Neuron (in vitro differentiated cells): ENCODE measurements around the gene BLZF1.
A peak's percentile ranks its signal among the peaks of the same experiment; 100 is the strongest.
"Not testable (repeated sequence)": the region's sequence is repeated elsewhere in the genome, so short reads cannot be mapped to it uniquely, and the experiment has no call there.

Experiments
- H2AFZ ChIP-seq: one replicate; pipeline ENCODE4 v1.6.1; 2013; ENCODE audit warnings: low read depth, mild to moderate bottlenecking, inconsistent platforms, low read length, moderate library complexity
- H3K27me3 ChIP-seq: one replicate; pipeline ENCODE4 v1.6.1; 2013; ENCODE audit warnings: low read length; ENCODE audit not compliant: insufficient read depth
- H3K36me3 ChIP-seq: one replicate; pipeline ENCODE4 v1.6.1; 2013; ENCODE audit warnings: low read length; ENCODE audit not compliant: insufficient read depth
- H3K4me1 ChIP-seq: one replicate; pipeline ENCODE4 v1.6.1; 2013; ENCODE audit warnings: low read length; ENCODE audit not compliant: insufficient read depth
- H3K4me3 ChIP-seq: 2 replicates; pipeline ENCODE4 v1.5.1; 2013; ENCODE audit warnings: mild to moderate bottlenecking, low read length, moderate library complexity
- H3K9me3 ChIP-seq: one replicate; pipeline ENCODE4 v1.6.1; 2013; ENCODE audit warnings: low read length

BLZF1 gene

GRCh38 chr1:169338617-169339016 lies 29.4 kb upstream of the BLZF1 start:
- H3K36me3 ChIP-seq = peaks cover 2% of the 10 kb centered on the region
- H3K9me3 ChIP-seq = peaks cover 10% of the 10 kb centered on the region
- no peaks in the 10 kb centered on the region for H3K4me1 ChIP-seq
- H2AFZ ChIP-seq = no peak overlapping the region
- no peak overlapping the region for H3K4me3 ChIP-seq
- no peaks in the 10 kb centered on the region for H3K27me3 ChIP-seq

DNA sequence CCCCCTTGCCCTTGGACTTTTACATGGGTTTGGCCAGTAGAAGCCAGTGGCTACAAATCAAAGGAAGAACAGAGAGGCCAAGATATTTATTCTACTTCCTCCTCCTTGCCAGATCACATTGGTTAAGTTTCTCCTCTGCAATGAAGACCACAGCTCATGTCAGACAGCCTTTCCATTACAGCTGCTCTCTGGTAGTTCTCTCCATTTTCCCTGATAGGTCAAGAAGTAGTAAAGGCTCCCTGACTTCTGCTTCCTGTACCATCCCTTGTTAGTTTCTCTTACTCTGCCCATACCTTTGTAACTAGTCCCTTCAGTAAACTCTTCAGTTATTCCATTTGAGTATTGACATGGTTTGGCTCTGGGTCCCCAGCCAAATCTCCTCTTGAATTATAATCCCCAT lies 28.2 kb upstream of the BLZF1 start:
- Histone ChIP-seq H3K36me3 (peaks cover 2% of the 10 kb centered on the region), H3K4me1 (no peaks in the 10 kb centered on the region), H2AFZ (no peak overlapping the region), H3K9me3 (peaks cover 10% of the 10 kb centered on the region), H3K27me3 (no peaks in the 10 kb centered on the region), H3K4me3 (no peak overlapping the region)

GRCh38 chr1:169340882-169341281 lies 27.1 kb upstream of the BLZF1 start:
- no peaks in the 10 kb centered on the region for H3K36me3 ChIP-seq
- peaks cover 6% of the 10 kb centered on the region for H3K9me3 ChIP-seq
- H2AFZ ChIP-seq = no peak overlapping the region
- H3K4me1 ChIP-seq = no peaks in the 10 kb centered on the region
- no peaks in the 10 kb centered on the region for H3K27me3 ChIP-seq
- no peak overlapping the region for H3K4me3 ChIP-seq

- H3K4me3 ChIP-seq, H3K36me3 ChIP-seq, H3K9me3 ChIP-seq, H3K27me3 ChIP-seq, H3K4me1 ChIP-seq, H2AFZ ChIP-seq: not testable (repeated sequence)
Measured at GRCh38 chr1:169342096-169342495, 25.9 kb upstream of the BLZF1 start.

DNA sequence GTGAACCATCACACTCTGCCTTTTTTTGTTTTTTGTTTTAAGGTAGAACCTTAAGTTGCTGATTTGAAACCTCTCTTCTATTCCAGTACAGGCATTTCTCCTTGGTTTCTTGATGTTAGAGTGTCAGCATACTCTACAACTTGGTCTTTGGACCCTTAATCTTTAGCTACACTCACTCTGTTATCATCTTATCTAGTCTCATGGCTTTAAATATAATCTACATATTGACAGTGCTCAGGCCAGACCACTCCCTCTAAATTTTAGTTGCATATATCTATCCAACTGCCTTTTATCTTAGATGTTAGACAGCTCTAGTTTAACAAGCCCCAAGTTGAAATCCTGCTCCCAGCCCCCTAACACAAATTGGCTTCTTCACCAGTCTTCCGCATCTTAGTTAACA lies 22.5 kb upstream of the BLZF1 start:
- no peaks in the 10 kb centered on the region for H3K4me1 ChIP-seq
- no peaks in the 10 kb centered on the region for H3K36me3 ChIP-seq

DNA sequence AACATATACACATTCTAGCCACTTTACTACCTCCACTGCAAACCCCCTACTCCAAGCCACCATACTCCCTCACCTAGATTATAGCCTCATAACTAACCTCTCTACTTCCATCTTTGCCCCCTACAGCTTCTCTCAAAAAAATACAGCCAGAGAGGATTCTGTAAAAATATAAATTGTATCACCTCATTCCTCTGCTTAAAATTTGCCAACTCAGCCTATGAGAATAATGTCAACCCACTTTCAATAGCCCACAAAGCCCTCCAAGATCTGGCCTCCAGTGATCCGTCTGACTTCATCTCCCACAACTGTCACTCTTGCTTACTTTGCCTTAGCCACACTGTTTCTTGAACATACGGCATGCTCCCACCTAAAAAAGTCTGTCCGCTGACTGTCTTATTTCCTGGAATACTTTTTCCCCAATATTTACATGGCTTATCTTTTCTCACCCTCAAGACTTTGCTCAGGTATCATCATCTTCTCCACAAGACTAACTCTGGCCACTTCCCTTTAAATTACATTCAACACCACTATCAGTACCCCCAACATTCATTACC lies 21.9 kb upstream of the BLZF1 start:
- H3K36me3 ChIP-seq = no peaks in the 10 kb centered on the region
- H3K27me3 ChIP-seq = no peaks in the 10 kb centered on the region
- H3K9me3 ChIP-seq = peaks cover 3% of the 10 kb centered on the region
- H2AFZ ChIP-seq = no peak overlapping the region
- no peak overlapping the region for H3K4me3 ChIP-seq
- no peaks in the 10 kb centered on the region for H3K4me1 ChIP-seq

More for the DNA sequence above, 22.5 kb upstream of the BLZF1 start:
- H2AFZ ChIP-seq = no peak overlapping the region
- H3K4me3 ChIP-seq = no peak overlapping the region
- H3K9me3 ChIP-seq = peaks cover 6% of the 10 kb centered on the region
- no peaks in the 10 kb centered on the region for H3K27me3 ChIP-seq

GRCh38 chr1:169347688-169348382 lies 20.2 kb upstream of the BLZF1 start:
- H3K4me1 ChIP-seq = no peaks in the 10 kb centered on the region
- no peaks in the 10 kb centered on the region for H3K36me3 ChIP-seq
- H3K4me3 ChIP-seq = no peak overlapping the region
- H3K9me3 ChIP-seq = peaks cover 2% of the 10 kb centered on the region
- no peak overlapping the region for H2AFZ ChIP-seq
- H3K27me3 ChIP-seq = no peaks in the 10 kb centered on the region

GRCh38 chr1:169348383-169349036 lies 19.5 kb upstream of the BLZF1 start:
- Histone ChIP-seq H3K27me3 (no peaks in the 10 kb centered on the region), H3K36me3 (no peaks in the 10 kb centered on the region), H2AFZ (no peak overlapping the region)

DNA sequence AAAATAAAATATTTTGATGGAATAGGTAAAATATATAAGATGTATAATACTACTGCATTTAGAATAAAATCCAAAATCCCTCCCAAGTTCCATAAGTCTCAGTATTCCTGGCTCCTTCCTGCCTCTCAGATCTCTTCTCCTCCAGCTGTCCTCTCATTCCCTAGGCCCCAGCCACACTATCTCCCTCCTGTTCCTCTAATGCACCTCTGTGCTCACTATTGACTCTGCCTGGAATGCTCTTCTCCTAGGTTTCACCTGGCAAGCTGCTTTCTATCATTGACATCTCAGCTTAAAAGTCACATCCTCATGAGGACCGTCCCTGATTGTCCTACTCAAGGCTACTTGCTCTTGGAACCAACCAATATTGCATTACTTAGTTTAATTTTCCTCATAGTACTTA lies 7.6 kb upstream of the BLZF1 start:
- H2AFZ ChIP-seq = no peak overlapping the region
- no peaks in the 10 kb centered on the region for H3K27me3 ChIP-seq
- H3K4me1 ChIP-seq = no peaks in the 10 kb centered on the region
- peaks cover 3% of the 10 kb centered on the region for H3K9me3 ChIP-seq
- H3K36me3 ChIP-seq = peaks cover 1% of the 10 kb centered on the region
- no peak overlapping the region for H3K4me3 ChIP-seq

More at GRCh38 chr1:169348383-169349036, 19.5 kb upstream of the BLZF1 start:
- Histone ChIP-seq H3K4me3 (no peak overlapping the region), H3K4me1 (no peaks in the 10 kb centered on the region), H3K9me3 (peaks cover 2% of the 10 kb centered on the region)

DNA sequence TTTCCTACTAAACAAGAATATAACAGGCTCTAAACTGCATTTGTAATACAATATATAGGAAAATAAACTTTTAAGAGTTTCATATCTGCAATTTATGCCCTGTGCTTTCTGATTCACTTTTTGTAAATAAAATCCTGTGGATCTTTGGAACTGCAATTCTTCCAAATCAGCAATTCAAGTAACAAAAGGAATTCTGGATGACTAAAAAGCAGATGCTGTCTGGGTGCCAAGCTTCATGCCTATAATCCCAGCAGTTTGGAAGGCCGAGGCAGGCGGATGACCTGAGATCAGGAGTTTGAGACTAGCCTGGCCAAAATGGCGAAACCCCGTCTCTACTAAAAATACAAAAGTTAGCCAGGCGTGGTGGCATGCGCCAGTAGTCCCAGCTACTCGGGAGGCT lies 6.7 kb upstream of the BLZF1 start:
- Histone ChIP-seq H3K4me1 (peaks cover under 1% of the 10 kb centered on the region), H3K36me3 (peaks cover 1% of the 10 kb centered on the region), H3K4me3 (no peak overlapping the region)

DNA sequence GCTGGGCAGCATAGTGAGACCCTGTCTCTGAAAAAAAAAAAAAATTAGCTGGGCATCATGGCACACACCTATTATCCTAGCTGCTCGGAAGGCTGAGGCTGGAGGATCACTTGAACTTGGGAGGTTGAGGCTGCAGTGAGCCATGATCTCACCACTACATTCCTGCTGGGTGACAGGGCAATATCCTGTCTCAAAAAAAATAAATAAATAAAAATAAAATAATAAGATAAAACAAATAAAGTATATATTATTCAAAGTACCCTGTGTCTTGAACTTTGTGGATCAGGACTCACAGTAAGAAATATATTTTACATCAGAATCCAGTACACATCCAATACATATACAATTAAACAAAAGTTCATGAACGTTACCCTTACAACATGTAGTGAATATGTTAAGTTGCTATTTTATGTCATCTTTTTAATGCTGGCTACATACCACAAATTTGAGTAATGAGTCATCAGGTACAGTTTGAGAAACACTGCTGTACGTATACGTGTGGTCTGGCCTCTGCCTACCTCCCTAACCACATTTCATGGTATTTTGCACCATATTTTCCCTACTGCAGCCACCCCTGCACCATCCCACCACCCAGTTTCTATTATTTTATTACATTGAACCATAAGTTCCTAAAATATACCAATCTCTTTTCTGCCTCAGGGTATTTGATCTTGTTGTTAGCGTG lies 4.8 kb upstream of the BLZF1 start:
- peaks cover 5% of the 10 kb centered on the region for H3K4me1 ChIP-seq
- no peak overlapping the region for H2AFZ ChIP-seq
- peaks cover 3% of the 10 kb centered on the region for H3K9me3 ChIP-seq
- H3K27me3 ChIP-seq = no peaks in the 10 kb centered on the region
- peaks cover 1% of the 10 kb centered on the region for H3K36me3 ChIP-seq
- no peak overlapping the region for H3K4me3 ChIP-seq

More for the DNA sequence above, 6.7 kb upstream of the BLZF1 start:
- no peaks in the 10 kb centered on the region for H3K27me3 ChIP-seq
- peaks cover 3% of the 10 kb centered on the region for H3K9me3 ChIP-seq
- H2AFZ ChIP-seq = no peak overlapping the region

- Histone ChIP-seq H3K27me3 (no peaks in the 10 kb centered on the region), H3K4me3 (no peak overlapping the region), H3K9me3 (peaks cover 3% of the 10 kb centered on the region), H2AFZ (no peak overlapping the region), H3K36me3 (peaks cover 3% of the 10 kb centered on the region), H3K4me1 (peaks cover 9% of the 10 kb centered on the region)
Measured at GRCh38 chr1:169364948-169365347, 3.0 kb upstream of the BLZF1 start.

- H2AFZ ChIP-seq = peak overlapping the region; percentile 83
- H3K4me1 ChIP-seq = peaks cover 9% of the 10 kb centered on the region
- H3K36me3 ChIP-seq = peaks cover 18% of the 10 kb centered on the region
- peaks cover 3% of the 10 kb centered on the region for H3K9me3 ChIP-seq
- peak overlapping the region; percentile 89 for H3K4me3 ChIP-seq
- H3K27me3 ChIP-seq = no peaks in the 10 kb centered on the region
Measured at GRCh38 chr1:169367096-169367685, 804 bp upstream of the BLZF1 start.
